ENCODE data around the gene ENOX2. TPM values are rescaled to one million over a fixed set of nuclear protein-coding genes. Genes with fewer than 3 reads are reported as not detected.

The ENOX2 gene
- total RNA-seq, 1 donor from 2014 or later, result 14.0 TPM

DNA sequence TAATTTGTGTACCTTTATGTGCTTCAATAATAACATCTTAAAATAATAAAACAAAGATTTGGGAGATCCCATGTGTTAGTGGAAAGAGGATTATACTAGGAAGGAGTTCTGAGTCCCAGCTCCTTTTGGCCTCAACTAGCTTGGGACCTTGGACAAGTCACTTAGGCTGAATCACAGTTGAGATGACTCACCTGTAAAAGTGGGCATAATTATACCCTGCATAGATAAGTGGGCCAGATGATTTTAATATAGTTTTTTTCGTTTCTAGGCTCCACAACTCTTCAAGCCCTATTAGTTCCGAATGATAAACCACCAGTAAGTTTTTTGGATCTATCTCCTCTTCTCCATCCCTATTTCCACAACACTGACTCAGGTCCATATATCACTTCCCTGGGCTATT lies 131.8 kb downstream of the ENOX2 start:
- Mint-ChIP-seq H3K4me1 (ENCODE audit: unreplicated experiment) (peaks cover 4% of the 10 kb centered on the region), H3K9me3 (ENCODE audit: unreplicated experiment) (no peaks in the 10 kb centered on the region), H3K4me3 (ENCODE audit: unreplicated experiment) (no peak overlapping the region), H3K27me3 (ENCODE audit: unreplicated experiment) (no peaks in the 10 kb centered on the region), H3K36me3 (ENCODE audit: low read depth, unreplicated experiment) (no peaks in the 10 kb centered on the region), H3K27ac (ENCODE audit: unreplicated experiment) (no peak overlapping the region)
- TF ChIP-seq, protein P1, sequence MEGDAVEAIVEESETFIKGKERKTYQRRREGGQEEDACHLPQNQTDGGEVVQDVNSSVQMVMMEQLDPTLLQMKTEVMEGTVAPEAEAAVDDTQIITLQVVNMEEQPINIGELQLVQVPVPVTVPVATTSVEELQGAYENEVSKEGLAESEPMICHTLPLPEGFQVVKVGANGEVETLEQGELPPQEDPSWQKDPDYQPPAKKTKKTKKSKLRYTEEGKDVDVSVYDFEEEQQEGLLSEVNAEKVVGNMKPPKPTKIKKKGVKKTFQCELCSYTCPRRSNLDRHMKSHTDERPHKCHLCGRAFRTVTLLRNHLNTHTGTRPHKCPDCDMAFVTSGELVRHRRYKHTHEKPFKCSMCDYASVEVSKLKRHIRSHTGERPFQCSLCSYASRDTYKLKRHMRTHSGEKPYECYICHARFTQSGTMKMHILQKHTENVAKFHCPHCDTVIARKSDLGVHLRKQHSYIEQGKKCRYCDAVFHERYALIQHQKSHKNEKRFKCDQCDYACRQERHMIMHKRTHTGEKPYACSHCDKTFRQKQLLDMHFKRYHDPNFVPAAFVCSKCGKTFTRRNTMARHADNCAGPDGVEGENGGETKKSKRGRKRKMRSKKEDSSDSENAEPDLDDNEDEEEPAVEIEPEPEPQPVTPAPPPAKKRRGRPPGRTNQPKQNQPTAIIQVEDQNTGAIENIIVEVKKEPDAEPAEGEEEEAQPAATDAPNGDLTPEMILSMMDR (IDR thresholded peaks at IDR 0.05; ENCODE audit: unreplicated experiment), result no peak
- no peak for DNase-seq (ENCODE audit: low spot score)

DNA sequence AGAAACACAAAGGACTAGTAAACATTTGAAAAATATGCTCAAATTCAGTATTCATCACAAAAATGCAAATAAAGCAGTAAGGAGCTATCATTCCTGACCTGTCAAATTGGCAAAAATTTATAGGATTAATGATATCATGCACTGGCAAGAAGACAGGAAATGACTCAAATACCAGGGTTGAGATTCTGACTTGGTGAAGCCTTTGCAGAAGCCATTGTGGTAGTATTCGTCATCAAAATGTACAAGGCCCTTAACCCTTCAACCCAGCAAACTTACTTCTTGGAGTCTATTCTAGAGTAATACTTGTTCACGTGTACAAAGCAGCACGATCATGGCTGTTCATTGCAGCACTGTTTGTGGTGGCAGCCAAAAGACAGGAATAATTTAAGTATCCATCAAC lies 132.4 kb downstream of the ENOX2 start:
- Mint-ChIP-seq H3K4me1 (ENCODE audit: unreplicated experiment) (peaks cover 4% of the 10 kb centered on the region), H3K4me3 (ENCODE audit: unreplicated experiment) (no peak overlapping the region), H3K27me3 (ENCODE audit: unreplicated experiment) (no peaks in the 10 kb centered on the region), H3K9me3 (ENCODE audit: unreplicated experiment) (no peaks in the 10 kb centered on the region), H3K36me3 (ENCODE audit: low read depth, unreplicated experiment) (no peaks in the 10 kb centered on the region), H3K27ac (ENCODE audit: unreplicated experiment) (no peak overlapping the region)
- TF ChIP-seq, protein P1 (IDR thresholded peaks at IDR 0.05; ENCODE audit: unreplicated experiment), result no peak
- no peak for DNase-seq (ENCODE audit: low spot score)

DNA sequence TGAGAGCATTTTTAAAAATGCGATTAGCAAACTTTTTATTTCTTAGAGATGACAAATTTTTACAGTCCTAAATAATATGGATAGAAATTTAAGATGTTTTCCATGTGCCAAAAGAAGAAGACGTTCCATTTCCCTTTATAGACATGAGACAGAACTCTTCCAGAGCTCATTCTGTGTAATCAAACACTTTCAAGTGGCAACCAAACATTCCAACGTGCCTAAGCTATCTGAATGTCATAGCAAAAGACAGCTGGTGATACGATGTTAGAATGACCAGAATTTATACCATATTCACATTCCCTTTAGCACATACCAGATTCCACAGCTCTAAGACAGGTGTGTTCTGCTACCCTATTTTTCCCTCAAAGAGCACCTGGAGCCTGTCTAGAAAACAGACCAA lies 133.2 kb downstream of the ENOX2 start:
- TF ChIP-seq, protein P1 (IDR thresholded peaks at IDR 0.05; ENCODE audit: unreplicated experiment), result no peak
- H3K4me3 Mint-ChIP-seq (ENCODE audit: unreplicated experiment), result no peak overlapping the region
- no peaks in the 10 kb centered on the region for H3K9me3 Mint-ChIP-seq (ENCODE audit: unreplicated experiment)
- H3K36me3 Mint-ChIP-seq (ENCODE audit: low read depth, unreplicated experiment), result no peaks in the 10 kb centered on the region
- H3K4me1 Mint-ChIP-seq (ENCODE audit: unreplicated experiment), result peaks cover 4% of the 10 kb centered on the region
- no peak overlapping the region for H3K27ac Mint-ChIP-seq (ENCODE audit: unreplicated experiment)
- no peak for DNase-seq (ENCODE audit: low spot score)
- no peaks in the 10 kb centered on the region for H3K27me3 Mint-ChIP-seq (ENCODE audit: unreplicated experiment)

DNA sequence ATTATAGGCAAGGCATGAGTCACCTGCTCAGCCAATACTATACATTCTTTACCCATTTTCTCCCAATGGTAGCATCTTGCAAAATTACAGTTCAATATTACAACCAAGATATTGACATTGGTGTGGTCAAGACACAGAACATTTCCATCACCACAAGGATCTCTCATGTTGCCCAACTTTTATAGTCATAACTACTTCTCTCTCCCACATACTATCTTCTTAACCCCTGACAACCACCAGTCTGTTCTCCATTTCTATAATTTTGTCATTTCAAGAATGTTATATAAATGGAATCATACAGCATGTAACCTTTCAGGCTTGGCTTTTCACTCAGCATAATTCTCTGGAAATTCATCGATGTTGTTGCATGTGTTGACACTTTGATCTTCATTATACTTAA lies 144.9 kb downstream of the ENOX2 start:
- H3K36me3 Mint-ChIP-seq (ENCODE audit: low read depth, unreplicated experiment), result no peaks in the 10 kb centered on the region
- DNase-seq (ENCODE audit: low spot score), result no peak
- H3K27me3 Mint-ChIP-seq (ENCODE audit: unreplicated experiment), result no peaks in the 10 kb centered on the region
- peaks cover 3% of the 10 kb centered on the region for H3K4me1 Mint-ChIP-seq (ENCODE audit: unreplicated experiment)
- no peak overlapping the region for H3K27ac Mint-ChIP-seq (ENCODE audit: unreplicated experiment)
- H3K9me3 Mint-ChIP-seq (ENCODE audit: unreplicated experiment), result no peaks in the 10 kb centered on the region
- H3K4me3 Mint-ChIP-seq (ENCODE audit: unreplicated experiment), result no peak overlapping the region
- TF ChIP-seq, protein P1 (IDR thresholded peaks at IDR 0.05; ENCODE audit: unreplicated experiment), result no peak

DNA sequence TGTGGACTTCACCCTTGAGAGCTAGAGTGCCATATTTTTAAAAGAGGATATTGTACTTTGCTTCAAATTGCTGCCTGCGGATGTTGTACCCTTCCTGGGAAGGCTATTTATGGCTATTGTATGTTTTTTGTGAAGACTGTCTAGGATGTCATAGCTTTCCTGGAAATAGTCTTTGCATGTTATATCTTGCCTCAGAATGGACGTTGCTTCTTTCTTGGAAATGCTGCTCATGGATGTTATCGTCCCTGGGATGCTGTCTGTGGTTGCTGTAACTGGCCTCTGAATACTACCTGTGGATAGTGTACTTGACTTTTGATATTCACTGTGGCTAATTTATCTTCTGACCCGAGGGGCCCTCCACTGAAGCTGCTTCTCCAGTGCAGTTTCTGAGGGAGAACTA lies 146.8 kb downstream of the ENOX2 start:
- H3K27me3 Mint-ChIP-seq (ENCODE audit: unreplicated experiment), result no peaks in the 10 kb centered on the region
- no peaks in the 10 kb centered on the region for H3K36me3 Mint-ChIP-seq (ENCODE audit: low read depth, unreplicated experiment)
- TF ChIP-seq, protein P1 (IDR thresholded peaks at IDR 0.05; ENCODE audit: unreplicated experiment), result no peak

More for the DNA sequence above, 146.8 kb downstream of the ENOX2 start:
- DNase-seq (ENCODE audit: low spot score), result no peak
- H3K4me3 Mint-ChIP-seq (ENCODE audit: unreplicated experiment), result no peak overlapping the region
- H3K4me1 Mint-ChIP-seq (ENCODE audit: unreplicated experiment), result peaks cover 3% of the 10 kb centered on the region
- H3K27ac Mint-ChIP-seq (ENCODE audit: unreplicated experiment), result no peak overlapping the region
- no peaks in the 10 kb centered on the region for H3K9me3 Mint-ChIP-seq (ENCODE audit: unreplicated experiment)
